ENCODE data around the gene MAML3. TPM values are rescaled to one million over a fixed set of nuclear protein-coding genes. Genes with fewer than 3 reads are reported as not detected.

Gene MAML3
- total and polyA plus RNA-seq, 8 donors: 5.8 to 18.7 (median 16.7) TPM

- no peak overlapping the region for H3K27ac ChIP-seq
These were observed 36.0 kb downstream of the MAML3 start for GRCh38 chr4:140117947-140118346.

GRCh38 chr4:140116442-140117104 lies 37.4 kb downstream of the MAML3 start:
- H3K9me3 ChIP-seq: no peaks in the 10 kb centered on the region
- no peaks in the 10 kb centered on the region for H3K36me3 ChIP-seq
- H3K4me1 ChIP-seq: peaks cover 0 to 6% of the 10 kb centered on the region in 2 donors
- H3K4me3 ChIP-seq: no peak overlapping the region
- intact Hi-C loops (cut with DNase I): no loop called here
- DNase-seq (no peak), ATAC-seq (no peak)
- no peaks in the 10 kb centered on the region for H3K27me3 ChIP-seq
- TF ChIP-seq CTCF (IDR thresholded peaks at IDR 0.05): no peak
- no peak overlapping the region for H3K27ac ChIP-seq

More at GRCh38 chr4:140117947-140118346, 36.0 kb downstream of the MAML3 start:
- no peak for ATAC-seq
- H3K4me3 ChIP-seq: no peak overlapping the region
- intact Hi-C loops (cut with DNase I): no loop called here
- H3K4me1 ChIP-seq: peaks cover 0 to 6% of the 10 kb centered on the region in 2 donors
- no peak for TF ChIP-seq CTCF (IDR thresholded peaks at IDR 0.05)
- no peaks in the 10 kb centered on the region for H3K27me3 ChIP-seq
- H3K9me3 ChIP-seq: no peaks in the 10 kb centered on the region
- DNase-seq: no peak
- no peaks in the 10 kb centered on the region for H3K36me3 ChIP-seq

- Histone ChIP-seq H3K27ac (no peak overlapping the region), H3K4me3 (no peak overlapping the region), H3K27me3 (no peaks in the 10 kb centered on the region), H3K4me1 (peaks cover 0 to 6% of the 10 kb centered on the region in 2 donors), H3K9me3 (no peaks in the 10 kb centered on the region), H3K36me3 (no peaks in the 10 kb centered on the region)
- intact Hi-C loops (cut with DNase I): no loop called here
- ATAC-seq: no peak
- DNase-seq: no peak
- TF ChIP-seq CTCF (IDR thresholded peaks at IDR 0.05): no peak
These were observed 38.8 kb downstream of the MAML3 start for GRCh38 chr4:140115140-140115539.

- intact Hi-C loops (cut with DNase I): no loop called here
- Histone ChIP-seq H3K36me3 (no peaks in the 10 kb centered on the region), H3K4me1 (peaks cover 0 to 6% of the 10 kb centered on the region in 2 donors), H3K4me3 (no peak overlapping the region), H3K9me3 (no peaks in the 10 kb centered on the region), H3K27ac (no peak overlapping the region), H3K27me3 (no peaks in the 10 kb centered on the region)
- DNase-seq (no peak), ATAC-seq (no peak)
- TF ChIP-seq CTCF (IDR thresholded peaks at IDR 0.05): no peak
These were observed 40.3 kb downstream of the MAML3 start for GRCh38 chr4:140113653-140114052.

GRCh38 chr4:140112576-140112975 lies 41.4 kb downstream of the MAML3 start:
- no peak overlapping the region for H3K4me3 ChIP-seq
- no peaks in the 10 kb centered on the region for H3K9me3 ChIP-seq
- peaks cover 0 to 6% of the 10 kb centered on the region in 2 donors for H3K4me1 ChIP-seq
- no peaks in the 10 kb centered on the region for H3K27me3 ChIP-seq
- ATAC-seq (no peak), DNase-seq (no peak)
- no peak overlapping the region for H3K27ac ChIP-seq
- no peaks in the 10 kb centered on the region for H3K36me3 ChIP-seq
- TF ChIP-seq CTCF (IDR thresholded peaks at IDR 0.05): no peak
- intact Hi-C loops (cut with DNase I): no loop called here
